ENCODE measurements around the gene SH3BP4. TPM values are rescaled to one million over a fixed set of nuclear protein-coding genes. Genes with fewer than 3 reads are reported as not detected.

The SH3BP4 gene
- total and polyA plus RNA-seq, 2 of the 13 experiments (the other 11 are each of a cell fraction or from before 2014, with no cell fraction given) = 34.6 to 99.1 TPM

DNA sequence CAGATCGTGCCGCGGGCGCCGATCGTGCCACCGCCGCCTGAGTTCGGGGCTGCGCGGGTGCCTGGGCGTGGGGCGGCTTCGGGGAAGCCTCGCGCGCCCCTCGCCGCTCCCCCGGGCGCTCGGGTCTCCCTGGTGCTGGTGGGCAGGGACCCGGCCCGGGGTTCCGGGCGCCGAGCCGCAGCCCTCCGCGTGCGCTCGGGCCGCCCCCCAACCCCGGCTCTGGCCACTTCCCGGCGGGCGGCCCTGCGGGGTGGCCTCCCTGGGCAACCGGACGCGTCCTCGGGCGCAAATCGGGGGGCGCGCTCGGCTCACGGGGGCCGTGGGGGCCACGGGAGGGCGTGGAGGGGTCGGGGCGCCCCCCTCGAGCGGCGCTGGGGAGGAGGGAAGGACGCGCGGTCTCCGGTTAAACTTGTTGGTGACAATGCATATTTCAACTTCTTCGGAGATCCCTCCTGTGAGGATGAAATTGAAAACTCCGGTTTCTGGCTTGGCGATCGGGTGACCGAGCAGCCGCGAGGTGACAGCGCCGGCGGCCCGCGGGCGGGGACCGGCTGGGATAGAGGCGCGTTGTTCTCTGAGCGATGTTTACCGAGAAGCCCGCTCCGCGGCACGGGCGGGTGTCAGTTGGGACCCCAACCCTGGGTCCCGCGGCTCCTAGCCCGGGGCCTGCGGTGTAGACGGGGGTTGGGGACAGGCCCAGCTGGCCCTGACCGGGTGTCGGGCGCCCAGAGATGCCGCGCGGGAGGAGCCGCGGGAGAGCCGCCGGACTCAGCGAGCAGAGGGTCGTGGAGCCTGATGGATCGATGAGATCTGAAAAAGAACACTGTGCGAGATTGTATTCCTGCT lies 676 bp downstream of the SH3BP4 start (continued):
- TF ChIP-seq, protein P1, sequence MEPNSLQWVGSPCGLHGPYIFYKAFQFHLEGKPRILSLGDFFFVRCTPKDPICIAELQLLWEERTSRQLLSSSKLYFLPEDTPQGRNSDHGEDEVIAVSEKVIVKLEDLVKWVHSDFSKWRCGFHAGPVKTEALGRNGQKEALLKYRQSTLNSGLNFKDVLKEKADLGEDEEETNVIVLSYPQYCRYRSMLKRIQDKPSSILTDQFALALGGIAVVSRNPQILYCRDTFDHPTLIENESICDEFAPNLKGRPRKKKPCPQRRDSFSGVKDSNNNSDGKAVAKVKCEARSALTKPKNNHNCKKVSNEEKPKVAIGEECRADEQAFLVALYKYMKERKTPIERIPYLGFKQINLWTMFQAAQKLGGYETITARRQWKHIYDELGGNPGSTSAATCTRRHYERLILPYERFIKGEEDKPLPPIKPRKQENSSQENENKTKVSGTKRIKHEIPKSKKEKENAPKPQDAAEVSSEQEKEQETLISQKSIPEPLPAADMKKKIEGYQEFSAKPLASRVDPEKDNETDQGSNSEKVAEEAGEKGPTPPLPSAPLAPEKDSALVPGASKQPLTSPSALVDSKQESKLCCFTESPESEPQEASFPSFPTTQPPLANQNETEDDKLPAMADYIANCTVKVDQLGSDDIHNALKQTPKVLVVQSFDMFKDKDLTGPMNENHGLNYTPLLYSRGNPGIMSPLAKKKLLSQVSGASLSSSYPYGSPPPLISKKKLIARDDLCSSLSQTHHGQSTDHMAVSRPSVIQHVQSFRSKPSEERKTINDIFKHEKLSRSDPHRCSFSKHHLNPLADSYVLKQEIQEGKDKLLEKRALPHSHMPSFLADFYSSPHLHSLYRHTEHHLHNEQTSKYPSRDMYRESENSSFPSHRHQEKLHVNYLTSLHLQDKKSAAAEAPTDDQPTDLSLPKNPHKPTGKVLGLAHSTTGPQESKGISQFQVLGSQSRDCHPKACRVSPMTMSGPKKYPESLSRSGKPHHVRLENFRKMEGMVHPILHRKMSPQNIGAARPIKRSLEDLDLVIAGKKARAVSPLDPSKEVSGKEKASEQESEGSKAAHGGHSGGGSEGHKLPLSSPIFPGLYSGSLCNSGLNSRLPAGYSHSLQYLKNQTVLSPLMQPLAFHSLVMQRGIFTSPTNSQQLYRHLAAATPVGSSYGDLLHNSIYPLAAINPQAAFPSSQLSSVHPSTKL (CRISPR knock-in tag; IDR thresholded peaks at IDR 0.05) = peak; percentile 15; the same call in 1 of the 2 replicates
- no peak for TF ChIP-seq XBP1 (CRISPR knock-in tag; IDR thresholded peaks at IDR 0.05)
- TF ChIP-seq SMAD9 (CRISPR knock-in tag; IDR thresholded peaks at IDR 0.05) = no peak
- TF ChIP-seq ZNF672 (CRISPR knock-in tag; IDR thresholded peaks at IDR 0.05) = no peak
- TF ChIP-seq ZNF839 (CRISPR knock-in tag; IDR thresholded peaks at IDR 0.05; ENCODE audit: borderline replicate concordance) = no peak
- peak; percentile 71; the same call in 1 of the 2 replicates for TF ChIP-seq HNF1B (CRISPR knock-in tag; IDR thresholded peaks at IDR 0.05)
- no peak for TF ChIP-seq FLYWCH1 (CRISPR knock-in tag; IDR thresholded peaks at IDR 0.05)
- no peak for TF ChIP-seq NBN (conservative IDR thresholded peaks at IDR 0.05)
- TF ChIP-seq ATF7-NPFF (CRISPR knock-in tag; IDR thresholded peaks at IDR 0.05; ENCODE audit: low read depth) = 0 out of 2 replicates have a peak, but pooled peaks have one; percentile 14
- no peak for TF ChIP-seq MAF1 (CRISPR knock-in tag; IDR thresholded peaks at IDR 0.05; ENCODE audit: borderline replicate concordance)
- TF ChIP-seq, protein P2, sequence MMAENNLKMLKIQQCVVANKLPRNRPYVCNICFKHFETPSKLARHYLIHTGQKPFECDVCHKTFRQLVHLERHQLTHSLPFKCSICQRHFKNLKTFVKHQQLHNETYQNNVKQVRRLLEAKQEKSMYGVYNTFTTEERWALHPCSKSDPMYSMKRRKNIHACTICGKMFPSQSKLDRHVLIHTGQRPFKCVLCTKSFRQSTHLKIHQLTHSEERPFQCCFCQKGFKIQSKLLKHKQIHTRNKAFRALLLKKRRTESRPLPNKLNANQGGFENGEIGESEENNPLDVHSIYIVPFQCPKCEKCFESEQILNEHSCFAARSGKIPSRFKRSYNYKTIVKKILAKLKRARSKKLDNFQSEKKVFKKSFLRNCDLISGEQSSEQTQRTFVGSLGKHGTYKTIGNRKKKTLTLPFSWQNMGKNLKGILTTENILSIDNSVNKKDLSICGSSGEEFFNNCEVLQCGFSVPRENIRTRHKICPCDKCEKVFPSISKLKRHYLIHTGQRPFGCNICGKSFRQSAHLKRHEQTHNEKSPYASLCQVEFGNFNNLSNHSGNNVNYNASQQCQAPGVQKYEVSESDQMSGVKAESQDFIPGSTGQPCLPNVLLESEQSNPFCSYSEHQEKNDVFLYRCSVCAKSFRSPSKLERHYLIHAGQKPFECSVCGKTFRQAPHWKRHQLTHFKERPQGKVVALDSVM (CRISPR knock-in tag; IDR thresholded peaks at IDR 0.05) = peak; percentile 13; the same call in 1 of the 2 replicates
- TF ChIP-seq ZNF484 (CRISPR knock-in tag; IDR thresholded peaks at IDR 0.05; ENCODE audit: borderline replicate concordance, low read depth) = no peak
- TF ChIP-seq ZC3H13 (CRISPR knock-in tag; IDR thresholded peaks at IDR 0.05) = no peak
- TF ChIP-seq RAD51 (IDR thresholded peaks at IDR 0.05; ENCODE audit: borderline replicate concordance) = no peak
- no peak for TF ChIP-seq GMEB1 (CRISPR knock-in tag; IDR thresholded peaks at IDR 0.05; ENCODE audit: borderline replicate concordance)

Data from HepG2 (cell line).